Measurements from ENCODE around the gene MS4A12. TPM values are rescaled to one million over a fixed set of nuclear protein-coding genes. Genes with fewer than 3 reads are reported as not detected.
"Not testable (repeated sequence)": the region's sequence is repeated elsewhere in the genome, so short reads cannot be mapped to it uniquely, and the experiment has no call there.

MS4A12 gene
- total RNA-seq, 2 donors from 2014 or later: not detected

GRCh38 chr11:60528465-60528864 lies 35.9 kb downstream of the MS4A12 start:
- WGBS, 2 donors: 34 to 47% methylated on average over 1 of the region's 1 CpG
- no peak for TF ChIP-seq CTCF (IDR thresholded peaks at IDR 0.05)
- TF ChIP-seq POLR2A (IDR thresholded peaks at IDR 0.05): no peak
- Histone ChIP-seq H3K4me3 (no peak overlapping the region), H3K9me3 (no peaks in the 10 kb centered on the region), H3K4me1 (no peaks in the 10 kb centered on the region), H3K27ac (no peak overlapping the region), H3K27me3 (no peaks in the 10 kb centered on the region), H3K36me3 (replicated peaks in 1 of 2; ENCODE audit: insufficient read depth in 1 of 2, low read depth in 2 of 2) (no peaks in the 10 kb centered on the region)
- ATAC-seq: no peak
- no peak for DNase-seq
- intact Hi-C loops (cut with DNase I): no loop called here

- WGBS, 2 donors: 13 to 16% methylated on average over 1 of the region's 1 CpG
- ATAC-seq: no peak
- Histone ChIP-seq H3K9me3 (no peaks in the 10 kb centered on the region), H3K27ac (no peak overlapping the region), H3K4me3 (no peak overlapping the region), H3K36me3 (replicated peaks in 1 of 2; ENCODE audit: insufficient read depth in 1 of 2, low read depth in 2 of 2) (no peaks in the 10 kb centered on the region), H3K27me3 (no peaks in the 10 kb centered on the region), H3K4me1 (no peaks in the 10 kb centered on the region)
- DNase-seq: no peak
- TF ChIP-seq CTCF (IDR thresholded peaks at IDR 0.05): no peak
- no peak for TF ChIP-seq POLR2A (IDR thresholded peaks at IDR 0.05)
- intact Hi-C loops (cut with DNase I): no loop called here
These were observed 36.4 kb downstream of the MS4A12 start for GRCh38 chr11:60528934-60529333.

GRCh38 chr11:60530454-60531100 lies 38.0 kb downstream of the MS4A12 start:
- H3K27ac ChIP-seq: no peak overlapping the region
- no peak for TF ChIP-seq CTCF (IDR thresholded peaks at IDR 0.05)
- TF ChIP-seq POLR2A (IDR thresholded peaks at IDR 0.05): no peak
- no peaks in the 10 kb centered on the region for H3K36me3 ChIP-seq (replicated peaks in 1 of 2; ENCODE audit: insufficient read depth in 1 of 2, low read depth in 2 of 2)
- H3K27me3 ChIP-seq: no peaks in the 10 kb centered on the region
- DNase-seq: no peak
- intact Hi-C loops (cut with DNase I): no loop called here
- 81 to 87% methylated on average over 3 of the region's 3 CpGs for WGBS, 2 donors
- H3K4me3 ChIP-seq: no peak overlapping the region
- ATAC-seq: no peak
- no peaks in the 10 kb centered on the region for H3K9me3 ChIP-seq
- H3K4me1 ChIP-seq: no peaks in the 10 kb centered on the region

- ATAC-seq; intact Hi-C loops (cut with DNase I); DNase-seq: not testable (repeated sequence)
These were observed 39.8 kb downstream of the MS4A12 start for GRCh38 chr11:60532383-60532782.

GRCh38 chr11:60538627-60539026 lies 46.0 kb downstream of the MS4A12 start:
- H3K27ac ChIP-seq; H3K4me3 ChIP-seq; DNase-seq; H3K4me1 ChIP-seq; intact Hi-C loops (cut with DNase I); H3K27me3 ChIP-seq; H3K9me3 ChIP-seq; ATAC-seq; H3K36me3 ChIP-seq (replicated peaks in 1 of 2; ENCODE audit: insufficient read depth in 1 of 2, low read depth in 2 of 2): not testable (repeated sequence)

More at GRCh38 chr11:60532383-60532782, 39.8 kb downstream of the MS4A12 start:
- H3K4me3 ChIP-seq; H3K27me3 ChIP-seq; H3K4me1 ChIP-seq; H3K27ac ChIP-seq; H3K36me3 ChIP-seq (replicated peaks in 1 of 2; ENCODE audit: insufficient read depth in 1 of 2, low read depth in 2 of 2); H3K9me3 ChIP-seq: not testable (repeated sequence)
- WGBS, 2 donors: 75 to 95% methylated on average over 9 to 18 of the region's 18 CpGs

- Histone ChIP-seq H3K27me3 (no peaks in the 10 kb centered on the region), H3K27ac (no peak overlapping the region), H3K4me1 (no peaks in the 10 kb centered on the region), H3K36me3 (replicated peaks in 1 of 2; ENCODE audit: insufficient read depth in 1 of 2, low read depth in 2 of 2) (no peaks in the 10 kb centered on the region), H3K4me3 (no peak overlapping the region), H3K9me3 (no peaks in the 10 kb centered on the region)
- WGBS, 2 donors: 60 to 66% methylated on average over 5 of the region's 5 CpGs
- ATAC-seq: no peak
- no peak for DNase-seq
- TF ChIP-seq CTCF (IDR thresholded peaks at IDR 0.05) (no peak), POLR2A (IDR thresholded peaks at IDR 0.05) (no peak)
- intact Hi-C loops (cut with DNase I): no loop called here
These were observed 51.5 kb downstream of the MS4A12 start for GRCh38 chr11:60544077-60544476.
